ENCODE results near the gene CCDC136.

The CCDC136 gene

DNA sequence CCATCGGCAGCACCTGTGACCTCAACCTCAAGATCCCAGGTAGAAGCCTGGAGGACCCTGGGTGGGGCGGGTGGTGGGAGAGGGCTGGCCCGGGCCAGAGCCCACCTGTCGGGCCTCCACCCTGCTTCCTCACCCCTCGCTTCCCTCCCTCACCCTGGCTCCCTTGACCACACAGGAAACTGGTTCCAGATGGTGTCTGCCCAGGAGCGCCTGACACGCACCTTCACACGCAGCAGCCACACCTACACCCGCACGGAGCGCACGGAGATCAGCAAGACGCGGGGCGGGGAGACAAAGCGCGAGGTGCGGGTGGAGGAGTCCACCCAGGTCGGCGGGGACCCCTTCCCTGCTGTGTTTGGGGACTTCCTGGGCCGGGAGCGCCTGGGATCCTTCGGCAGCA is 62.0 kb downstream of the CCDC136 start:
- no peak overlapping the region for H3K9ac ChIP-seq (ENCODE audit: low read depth, low read length, poor library complexity, severe bottlenecking)
- no peaks in the 10 kb centered on the region for H3K79me2 ChIP-seq (ENCODE audit: insufficient read depth, low read length)
- no peaks in the 10 kb centered on the region for H3K9me3 ChIP-seq (ENCODE audit: insufficient read depth, low read depth, low read length)
- H2AFZ ChIP-seq (ENCODE audit: low read length): no peak overlapping the region
- H3K4me1 ChIP-seq (ENCODE audit: insufficient read depth, low read length, poor library complexity, severe bottlenecking): no peaks in the 10 kb centered on the region
- H3K27me3 ChIP-seq (ENCODE audit: insufficient read depth, low read length, poor library complexity, severe bottlenecking): no peaks in the 10 kb centered on the region
- H3K36me3 ChIP-seq (ENCODE audit: insufficient read depth, low read length): no peaks in the 10 kb centered on the region
- H3K4me3 ChIP-seq (ENCODE audit: low read length, poor library complexity, severe bottlenecking): no peak overlapping the region
- H3F3A ChIP-seq (ENCODE audit: low read depth): no peaks in the 10 kb centered on the region
- no peak overlapping the region for H3K4me2 ChIP-seq (ENCODE audit: low read depth, low read length, poor library complexity, severe bottlenecking)
- H4K20me1 ChIP-seq (ENCODE audit: insufficient read depth, low read length, poor library complexity, severe bottlenecking): no peaks in the 10 kb centered on the region
- no peak for TF ChIP-seq EZH2phosphoT487 (IDR thresholded peaks at IDR 0.05; ENCODE audit: borderline replicate concordance)
- TF ChIP-seq, protein P1, sequence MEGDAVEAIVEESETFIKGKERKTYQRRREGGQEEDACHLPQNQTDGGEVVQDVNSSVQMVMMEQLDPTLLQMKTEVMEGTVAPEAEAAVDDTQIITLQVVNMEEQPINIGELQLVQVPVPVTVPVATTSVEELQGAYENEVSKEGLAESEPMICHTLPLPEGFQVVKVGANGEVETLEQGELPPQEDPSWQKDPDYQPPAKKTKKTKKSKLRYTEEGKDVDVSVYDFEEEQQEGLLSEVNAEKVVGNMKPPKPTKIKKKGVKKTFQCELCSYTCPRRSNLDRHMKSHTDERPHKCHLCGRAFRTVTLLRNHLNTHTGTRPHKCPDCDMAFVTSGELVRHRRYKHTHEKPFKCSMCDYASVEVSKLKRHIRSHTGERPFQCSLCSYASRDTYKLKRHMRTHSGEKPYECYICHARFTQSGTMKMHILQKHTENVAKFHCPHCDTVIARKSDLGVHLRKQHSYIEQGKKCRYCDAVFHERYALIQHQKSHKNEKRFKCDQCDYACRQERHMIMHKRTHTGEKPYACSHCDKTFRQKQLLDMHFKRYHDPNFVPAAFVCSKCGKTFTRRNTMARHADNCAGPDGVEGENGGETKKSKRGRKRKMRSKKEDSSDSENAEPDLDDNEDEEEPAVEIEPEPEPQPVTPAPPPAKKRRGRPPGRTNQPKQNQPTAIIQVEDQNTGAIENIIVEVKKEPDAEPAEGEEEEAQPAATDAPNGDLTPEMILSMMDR (conservative IDR thresholded peaks at IDR 0.05; ENCODE audit: low read length): no peak
- H3K9me2 ChIP-seq (replicated peaks; ENCODE audit: low read depth, low read length): no peaks in the 10 kb centered on the region

DNA sequence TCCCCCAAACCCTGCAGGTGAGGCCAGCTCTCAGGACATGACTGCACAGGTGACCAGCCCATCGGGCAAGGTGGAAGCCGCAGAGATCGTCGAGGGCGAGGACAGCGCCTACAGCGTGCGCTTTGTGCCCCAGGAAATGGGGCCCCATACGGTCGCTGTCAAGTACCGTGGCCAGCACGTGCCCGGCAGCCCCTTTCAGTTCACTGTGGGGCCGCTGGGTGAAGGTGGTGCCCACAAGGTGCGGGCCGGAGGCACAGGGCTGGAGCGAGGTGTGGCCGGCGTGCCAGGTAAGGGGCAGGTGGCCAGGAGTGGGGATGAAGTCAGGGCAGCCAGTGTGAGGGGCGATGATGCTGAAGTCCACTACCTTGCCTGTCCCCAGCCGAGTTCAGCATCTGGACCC is 62.6 kb downstream of the CCDC136 start:
- no peaks in the 10 kb centered on the region for H4K20me1 ChIP-seq (ENCODE audit: insufficient read depth, low read length, poor library complexity, severe bottlenecking)

DNA sequence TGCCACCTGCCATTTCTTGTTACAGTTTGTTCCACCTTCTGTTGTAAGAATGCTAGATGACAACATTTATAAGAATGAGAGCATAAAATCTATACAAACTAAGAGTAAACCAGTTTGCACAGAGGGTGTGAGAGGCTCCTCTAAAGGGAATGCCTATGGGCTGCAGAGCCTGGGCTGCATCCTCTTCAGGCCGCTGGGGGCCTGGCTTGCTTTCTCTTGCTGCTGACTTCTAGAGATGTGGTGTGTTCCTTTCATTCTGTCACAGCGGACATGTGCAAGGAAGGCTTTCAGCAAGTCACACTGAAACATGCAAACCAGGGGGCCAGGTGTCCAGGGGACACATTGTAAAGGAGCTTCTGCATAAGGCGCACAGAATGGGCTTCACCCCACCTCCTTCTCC is 63.8 kb downstream of the CCDC136 start:
- H2AFZ ChIP-seq (ENCODE audit: low read length): no peak overlapping the region
- TF ChIP-seq EZH2phosphoT487 (IDR thresholded peaks at IDR 0.05; ENCODE audit: borderline replicate concordance): no peak
- TF ChIP-seq, protein P1 (conservative IDR thresholded peaks at IDR 0.05; ENCODE audit: low read length): no peak

More for the DNA sequence above, 62.6 kb downstream of the CCDC136 start:
- no peak overlapping the region for H3K4me2 ChIP-seq (ENCODE audit: low read depth, low read length, poor library complexity, severe bottlenecking)
- H3F3A ChIP-seq (ENCODE audit: low read depth): no peaks in the 10 kb centered on the region
- H3K9me3 ChIP-seq (ENCODE audit: insufficient read depth, low read depth, low read length): no peaks in the 10 kb centered on the region
- H3K9me2 ChIP-seq (replicated peaks; ENCODE audit: low read depth, low read length): no peaks in the 10 kb centered on the region
- no peaks in the 10 kb centered on the region for H3K79me2 ChIP-seq (ENCODE audit: insufficient read depth, low read length)
- no peak overlapping the region for H3K4me3 ChIP-seq (ENCODE audit: low read length, poor library complexity, severe bottlenecking)
- TF ChIP-seq, protein P1 (conservative IDR thresholded peaks at IDR 0.05; ENCODE audit: low read length): no peak
- TF ChIP-seq EZH2phosphoT487 (IDR thresholded peaks at IDR 0.05; ENCODE audit: borderline replicate concordance): no peak
- no peaks in the 10 kb centered on the region for H3K27me3 ChIP-seq (ENCODE audit: insufficient read depth, low read length, poor library complexity, severe bottlenecking)
- H2AFZ ChIP-seq (ENCODE audit: low read length): no peak overlapping the region
- H3K9ac ChIP-seq (ENCODE audit: low read depth, low read length, poor library complexity, severe bottlenecking): no peak overlapping the region
- no peaks in the 10 kb centered on the region for H3K4me1 ChIP-seq (ENCODE audit: insufficient read depth, low read length, poor library complexity, severe bottlenecking)
- no peaks in the 10 kb centered on the region for H3K36me3 ChIP-seq (ENCODE audit: insufficient read depth, low read length)

More for the DNA sequence above, 63.8 kb downstream of the CCDC136 start:
- no peaks in the 10 kb centered on the region for H4K20me1 ChIP-seq (ENCODE audit: insufficient read depth, low read length, poor library complexity, severe bottlenecking)
- H3K9ac ChIP-seq (ENCODE audit: low read depth, low read length, poor library complexity, severe bottlenecking): no peak overlapping the region
- no peaks in the 10 kb centered on the region for H3F3A ChIP-seq (ENCODE audit: low read depth)
- H3K4me2 ChIP-seq (ENCODE audit: low read depth, low read length, poor library complexity, severe bottlenecking): no peak overlapping the region
- no peaks in the 10 kb centered on the region for H3K27me3 ChIP-seq (ENCODE audit: insufficient read depth, low read length, poor library complexity, severe bottlenecking)
- H3K9me3 ChIP-seq (ENCODE audit: insufficient read depth, low read depth, low read length): no peaks in the 10 kb centered on the region
- H3K79me2 ChIP-seq (ENCODE audit: insufficient read depth, low read length): no peaks in the 10 kb centered on the region
- H3K4me3 ChIP-seq (ENCODE audit: low read length, poor library complexity, severe bottlenecking): no peak overlapping the region
- H3K4me1 ChIP-seq (ENCODE audit: insufficient read depth, low read length, poor library complexity, severe bottlenecking): no peaks in the 10 kb centered on the region
- no peaks in the 10 kb centered on the region for H3K36me3 ChIP-seq (ENCODE audit: insufficient read depth, low read length)
- H3K9me2 ChIP-seq (replicated peaks; ENCODE audit: low read depth, low read length): no peaks in the 10 kb centered on the region

Measured in Loucy (cell line).